Measurements from ENCODE around the gene NMNAT3. TPM values are rescaled to one million over a fixed set of nuclear protein-coding genes. Genes with fewer than 3 reads are reported as not detected.

Gene NMNAT3
- total and polyA plus RNA-seq, 2 donors from 2014 or later, result 6.4 to 13.8 TPM

- Histone ChIP-seq H3K9ac (ENCODE audit: low read length in 3 of 3) (no peak overlapping the region), H3K4me1 (ENCODE audit: control insufficient read depth in 2 of 3, insufficient read depth in 2 of 3, low read depth in 1 of 3, low read length in 3 of 3) (no peaks in the 10 kb centered on the region), H3K27ac (ENCODE audit: low read depth in 2 of 2, low read length in 2 of 2) (no peak overlapping the region), H3K4me3 (ENCODE audit: low read length in 3 of 3) (no peak overlapping the region), H3K27me3 (ENCODE audit: control insufficient read depth, insufficient read depth, low read length) (no peaks in the 10 kb centered on the region), H3K9me3 (ENCODE audit: control insufficient read depth in 2 of 3, insufficient read depth in 1 of 3, low read length in 3 of 3) (no peaks in the 10 kb centered on the region), H3K36me3 (ENCODE audit: control insufficient read depth in 2 of 3, insufficient read depth in 3 of 3, low read length in 3 of 3) (no peaks in the 10 kb centered on the region)
- DNase-seq, result peak in 2 of 5 donors; percentile 26 to 32
- intact Hi-C loops (cut with DNase I), result no loop called here
- TF ChIP-seq, protein P1, sequence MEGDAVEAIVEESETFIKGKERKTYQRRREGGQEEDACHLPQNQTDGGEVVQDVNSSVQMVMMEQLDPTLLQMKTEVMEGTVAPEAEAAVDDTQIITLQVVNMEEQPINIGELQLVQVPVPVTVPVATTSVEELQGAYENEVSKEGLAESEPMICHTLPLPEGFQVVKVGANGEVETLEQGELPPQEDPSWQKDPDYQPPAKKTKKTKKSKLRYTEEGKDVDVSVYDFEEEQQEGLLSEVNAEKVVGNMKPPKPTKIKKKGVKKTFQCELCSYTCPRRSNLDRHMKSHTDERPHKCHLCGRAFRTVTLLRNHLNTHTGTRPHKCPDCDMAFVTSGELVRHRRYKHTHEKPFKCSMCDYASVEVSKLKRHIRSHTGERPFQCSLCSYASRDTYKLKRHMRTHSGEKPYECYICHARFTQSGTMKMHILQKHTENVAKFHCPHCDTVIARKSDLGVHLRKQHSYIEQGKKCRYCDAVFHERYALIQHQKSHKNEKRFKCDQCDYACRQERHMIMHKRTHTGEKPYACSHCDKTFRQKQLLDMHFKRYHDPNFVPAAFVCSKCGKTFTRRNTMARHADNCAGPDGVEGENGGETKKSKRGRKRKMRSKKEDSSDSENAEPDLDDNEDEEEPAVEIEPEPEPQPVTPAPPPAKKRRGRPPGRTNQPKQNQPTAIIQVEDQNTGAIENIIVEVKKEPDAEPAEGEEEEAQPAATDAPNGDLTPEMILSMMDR (IDR thresholded peaks at IDR 0.05; ENCODE audit: borderline replicate concordance, extremely low read depth, insufficient read depth), result no peak
- no peak for FAIRE-seq
Observed at GRCh38 chr3:139655909-139656595, 21.7 kb downstream of the NMNAT3 start.

DNA sequence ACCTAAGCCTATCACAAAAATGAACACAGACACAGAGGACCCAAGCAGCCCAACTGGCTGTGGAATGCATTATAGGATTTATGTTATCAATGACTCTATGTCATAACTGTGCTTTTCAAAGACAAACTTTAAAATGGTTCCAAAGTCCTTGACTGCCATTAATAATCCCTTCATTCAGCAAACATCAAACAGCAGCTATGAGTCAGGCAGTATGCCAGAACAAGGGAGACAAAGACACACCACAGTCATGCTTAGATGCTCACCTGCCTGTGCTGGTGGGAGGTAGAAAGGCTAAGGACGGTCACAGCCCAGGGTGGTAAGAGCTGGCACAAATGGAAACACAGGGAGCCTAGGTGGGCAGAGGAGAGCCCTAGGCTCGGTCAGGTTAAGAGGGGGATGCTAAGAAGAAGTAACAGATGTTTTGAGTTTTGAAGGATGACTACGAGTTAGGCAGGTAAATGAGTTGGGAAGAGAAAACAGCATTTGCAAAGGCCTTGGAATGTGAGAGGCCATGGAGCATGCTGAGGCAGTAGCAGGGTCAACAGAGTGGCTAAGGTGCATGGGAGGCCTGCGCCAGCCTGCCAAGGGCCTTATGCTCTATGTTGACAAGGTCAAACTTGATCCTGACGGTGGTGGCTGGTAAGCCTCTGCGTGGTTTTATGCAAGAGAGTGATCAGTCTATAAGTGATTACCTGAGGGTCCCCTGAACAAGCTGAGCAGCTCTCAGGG is 23.0 kb downstream of the NMNAT3 start:
- intact Hi-C loops (cut with DNase I), result no loop called here
- DNase-seq (peak in 1 of 5 donors; percentile 17), FAIRE-seq (no peak)
- H3K9ac ChIP-seq (ENCODE audit: low read length in 3 of 3), result no peak overlapping the region
- H3K27ac ChIP-seq (ENCODE audit: low read depth in 2 of 2, low read length in 2 of 2), result no peak overlapping the region
- H3K4me1 ChIP-seq (ENCODE audit: control insufficient read depth in 2 of 3, insufficient read depth in 2 of 3, low read depth in 1 of 3, low read length in 3 of 3), result no peaks in the 10 kb centered on the region
- H3K36me3 ChIP-seq (ENCODE audit: control insufficient read depth in 2 of 3, insufficient read depth in 3 of 3, low read length in 3 of 3), result no peaks in the 10 kb centered on the region
- H3K27me3 ChIP-seq (ENCODE audit: control insufficient read depth, insufficient read depth, low read length), result no peaks in the 10 kb centered on the region
- H3K9me3 ChIP-seq (ENCODE audit: control insufficient read depth in 2 of 3, insufficient read depth in 1 of 3, low read length in 3 of 3), result no peaks in the 10 kb centered on the region
- H3K4me3 ChIP-seq (ENCODE audit: low read length in 3 of 3), result no peak overlapping the region
- TF ChIP-seq, protein P1 (IDR thresholded peaks at IDR 0.05; ENCODE audit: borderline replicate concordance, extremely low read depth, insufficient read depth), result no peak

DNA sequence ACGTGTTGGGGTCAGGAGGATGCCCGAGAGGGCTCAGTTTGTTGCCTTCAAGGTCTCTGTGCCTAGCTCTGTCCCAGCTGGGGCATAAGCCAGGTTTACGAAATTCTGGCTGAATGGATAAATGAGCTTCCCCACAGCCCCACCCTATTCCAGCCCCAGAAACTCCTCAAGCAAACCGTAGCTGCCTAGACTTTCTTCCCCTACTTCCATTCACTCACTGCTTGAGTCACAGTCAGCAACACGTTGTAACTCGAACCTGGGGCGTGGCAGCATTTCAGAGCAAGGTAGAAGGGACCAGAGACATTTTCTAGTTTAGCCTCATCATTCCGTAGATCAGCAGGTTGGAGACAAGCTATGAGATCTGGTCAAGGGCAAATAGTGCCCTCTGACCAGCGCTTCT is 24.2 kb downstream of the NMNAT3 start:
- H3K4me3 ChIP-seq (ENCODE audit: low read length in 3 of 3), result no peak overlapping the region
- TF ChIP-seq, protein P1 (IDR thresholded peaks at IDR 0.05; ENCODE audit: borderline replicate concordance, extremely low read depth, insufficient read depth), result no peak
- H3K9me3 ChIP-seq (ENCODE audit: control insufficient read depth in 2 of 3, insufficient read depth in 1 of 3, low read length in 3 of 3), result no peaks in the 10 kb centered on the region
- DNase-seq (no peak), FAIRE-seq (no peak)
- H3K4me1 ChIP-seq (ENCODE audit: control insufficient read depth in 2 of 3, insufficient read depth in 2 of 3, low read depth in 1 of 3, low read length in 3 of 3), result no peaks in the 10 kb centered on the region
- no peak overlapping the region for H3K27ac ChIP-seq (ENCODE audit: low read depth in 2 of 2, low read length in 2 of 2)
- intact Hi-C loops (cut with DNase I), result no loop called here
- H3K27me3 ChIP-seq (ENCODE audit: control insufficient read depth, insufficient read depth, low read length), result no peaks in the 10 kb centered on the region
- H3K36me3 ChIP-seq (ENCODE audit: control insufficient read depth in 2 of 3, insufficient read depth in 3 of 3, low read length in 3 of 3), result no peaks in the 10 kb centered on the region
- H3K9ac ChIP-seq (ENCODE audit: low read length in 3 of 3), result no peak overlapping the region

Data from kidney (tissue), 14 donors.